Activated CD8-positive, alpha-beta memory T cell treated with anti-CD3 and anti-CD28 coated beads, Interleukin-2, amount 10 ng/mL, durations not matched to agents 7 days and 5 days (primary cell): ENCODE measurements around the gene LCN15. TPM values are rescaled to one million over a fixed set of nuclear protein-coding genes. Genes with fewer than 3 reads are reported as not detected.
"Not testable (repeated sequence)": the region's sequence is repeated elsewhere in the genome, so short reads cannot be mapped to it uniquely, and the experiment has no call there.

Experiments used
- ATAC-seq: fragments of 150-1000 bp; cut with Tn5 transposase; one replicate; pipeline ENCODE4 v1.10.0; 2021; ENCODE audit warnings: moderate library complexity
- CTCF ChIA-PET: fragments of 350-600 bp; sonication (Branson Sonifier 250); formaldehyde crosslinking; loops from one replicate; lab custom pipeline; 2021; ENCODE audit warnings: antibody characterized with exemption; lab: Charles Lee
- DNase-seq: peaks from one replicate; pipeline ENCODE4 v3.0.0-alpha.2; 2020
- H3K27ac Mint-ChIP-seq: one replicate; pipeline ENCODE4 v1.8.0; 2021; ENCODE audit warnings: mild to moderate bottlenecking, mixed read lengths
- H3K27me3 Mint-ChIP-seq: one replicate; pipeline ENCODE4 v1.8.0; 2021; ENCODE audit warnings: mixed read lengths
- H3K36me3 Mint-ChIP-seq: one replicate; pipeline ENCODE4 v1.8.0; 2021; ENCODE audit warnings: mild to moderate bottlenecking, mixed read lengths
- H3K4me1 Mint-ChIP-seq: one replicate; pipeline ENCODE4 v1.8.0; 2021; ENCODE audit warnings: mixed read lengths
- H3K4me3 Mint-ChIP-seq: one replicate; pipeline ENCODE4 v1.8.0; 2021; ENCODE audit warnings: mild to moderate bottlenecking, moderate library complexity, mixed read lengths
- H3K9me3 Mint-ChIP-seq: one replicate; pipeline ENCODE4 v1.8.0; 2022; ENCODE audit warnings: low read depth, mixed read lengths
- total RNA-seq, 2 experiments: library from RNA; stranded (reverse); gene quantifications; one replicate each; pipeline ENCODE4 v1.2.3, GENCODE V29; 2021

The LCN15 gene
- total RNA-seq, 2 experiments from 2014 or later = not detected

GRCh38 chr9:136782452-136782851 is 18.1 kb upstream of the LCN15 start:
- Mint-ChIP-seq H3K27me3 (peaks cover 50% of the 10 kb centered on the region), H3K9me3 (no peaks in the 10 kb centered on the region), H3K4me1 (peaks cover 2% of the 10 kb centered on the region), H3K36me3 (no peaks in the 10 kb centered on the region), H3K27ac (no peak overlapping the region), H3K4me3 (no peak overlapping the region)
- DNase-seq = no peak
- ATAC-seq = no peak
- CTCF ChIA-PET = interaction anchor here (0.6 kb wide), 1 partner anchor 55 kb away, joined by 3 read pairs; no protein-coding TSS in a partner anchor

GRCh38 chr9:136779808-136780207 is 15.5 kb upstream of the LCN15 start:
- CTCF ChIA-PET = interaction anchor here (1.3 kb wide), 2 partner anchors 249 to 255 kb away, joined by 3 to 5 read pairs; no protein-coding TSS in a partner anchor

GRCh38 chr9:136777359-136777758 is 13.0 kb upstream of the LCN15 start:
- peaks cover 41% of the 10 kb centered on the region for H3K27me3 Mint-ChIP-seq
- no peak for ATAC-seq
- H3K36me3 Mint-ChIP-seq = no peaks in the 10 kb centered on the region
- CTCF ChIA-PET = interaction anchor here (1.2 to 3.4 kb wide), 5 partner anchors 10 to 252 kb away, joined by 3 to 19 read pairs (median 4); partner anchors contain the start of gene LCN8
- H3K27ac Mint-ChIP-seq = no peak overlapping the region
- DNase-seq = no peak
- H3K9me3 Mint-ChIP-seq = no peaks in the 10 kb centered on the region
- no peak overlapping the region for H3K4me3 Mint-ChIP-seq
- no peaks in the 10 kb centered on the region for H3K4me1 Mint-ChIP-seq

More at GRCh38 chr9:136779808-136780207, 15.5 kb upstream of the LCN15 start:
- no peaks in the 10 kb centered on the region for H3K36me3 Mint-ChIP-seq
- H3K27me3 Mint-ChIP-seq = peaks cover 46% of the 10 kb centered on the region
- DNase-seq (no peak), ATAC-seq (no peak)
- H3K27ac Mint-ChIP-seq = no peak overlapping the region
- H3K4me1 Mint-ChIP-seq = no peaks in the 10 kb centered on the region
- no peak overlapping the region for H3K4me3 Mint-ChIP-seq
- H3K9me3 Mint-ChIP-seq = no peaks in the 10 kb centered on the region

GRCh38 chr9:136776947-136777346 is 12.6 kb upstream of the LCN15 start:
- no peaks in the 10 kb centered on the region for H3K4me1 Mint-ChIP-seq
- no peak overlapping the region for H3K4me3 Mint-ChIP-seq
- H3K9me3 Mint-ChIP-seq = no peaks in the 10 kb centered on the region
- CTCF ChIA-PET = interaction anchor here (1.2 to 3.4 kb wide), 4 partner anchors 10 to 252 kb away, joined by 3 to 19 read pairs (median 4); partner anchors contain the start of gene LCN8
- H3K36me3 Mint-ChIP-seq = no peaks in the 10 kb centered on the region
- ATAC-seq = no peak
- no peak overlapping the region for H3K27ac Mint-ChIP-seq
- H3K27me3 Mint-ChIP-seq = peaks cover 41% of the 10 kb centered on the region
- DNase-seq = no peak

- Mint-ChIP-seq H3K27me3 (peaks cover 31% of the 10 kb centered on the region), H3K4me3 (no peak overlapping the region), H3K4me1 (no peaks in the 10 kb centered on the region), H3K27ac (no peak overlapping the region), H3K36me3 (no peaks in the 10 kb centered on the region), H3K9me3 (no peaks in the 10 kb centered on the region)
- no peak for ATAC-seq
- CTCF ChIA-PET = interaction anchor here (0.7 kb wide), 1 partner anchor 18 kb away, joined by 3 read pairs; the partner anchor contains the start of gene LCN8
- DNase-seq = no peak
These were observed 10.9 kb upstream of the LCN15 start for GRCh38 chr9:136775191-136775590.

- ATAC-seq (no peak), DNase-seq (no peak)
- no peak overlapping the region for H3K4me3 Mint-ChIP-seq
- H3K4me1 Mint-ChIP-seq = no peaks in the 10 kb centered on the region
- H3K9me3 Mint-ChIP-seq = no peaks in the 10 kb centered on the region
- H3K27me3 Mint-ChIP-seq = peaks cover 25% of the 10 kb centered on the region
- CTCF ChIA-PET = interaction anchor here (0.7 to 1.9 kb wide), 3 partner anchors 14 to 255 kb away, joined by 3 to 4 read pairs (median 3); partner anchors contain the start of gene LCN8
- H3K36me3 Mint-ChIP-seq = no peaks in the 10 kb centered on the region
- H3K27ac Mint-ChIP-seq = no peak overlapping the region
These were observed 10.2 kb upstream of the LCN15 start for GRCh38 chr9:136774416-136775045.

- CTCF ChIA-PET = interaction anchor here (1.3 to 1.9 kb wide), 2 partner anchors 15 to 256 kb away, joined by 3 to 4 read pairs; no protein-coding TSS in a partner anchor
- Mint-ChIP-seq H3K36me3 (no peaks in the 10 kb centered on the region), H3K4me1 (no peaks in the 10 kb centered on the region), H3K4me3 (no peak overlapping the region), H3K9me3 (no peaks in the 10 kb centered on the region), H3K27me3 (peaks cover 16% of the 10 kb centered on the region), H3K27ac (no peak overlapping the region)
- DNase-seq (peak; percentile 61), ATAC-seq (peak; percentile 64)
These were observed 9.2 kb upstream of the LCN15 start for GRCh38 chr9:136773386-136774044.

GRCh38 chr9:136771907-136772415 is 7.6 kb upstream of the LCN15 start:
- peaks cover 2% of the 10 kb centered on the region for H3K4me1 Mint-ChIP-seq

GRCh38 chr9:136769710-136770191 is 5.4 kb upstream of the LCN15 start:
- CTCF ChIA-PET = interaction anchor here (0.7 to 1.6 kb wide), 2 partner anchors 12 to 205 kb away, joined by 3 to 4 read pairs; partner anchors contain the start of gene LCN8
- Mint-ChIP-seq H3K27me3 (peaks cover 13% of the 10 kb centered on the region), H3K4me3 (no peak overlapping the region), H3K27ac (no peak overlapping the region), H3K9me3 (no peaks in the 10 kb centered on the region), H3K4me1 (peaks cover 16% of the 10 kb centered on the region), H3K36me3 (no peaks in the 10 kb centered on the region)
- DNase-seq (peak; percentile 60), ATAC-seq (peak; percentile 77)

More at GRCh38 chr9:136771907-136772415, 7.6 kb upstream of the LCN15 start:
- H3K9me3 Mint-ChIP-seq = no peaks in the 10 kb centered on the region
- CTCF ChIA-PET = interaction anchor here (1.1 to 1.3 kb wide), 2 partner anchors 12 to 263 kb away, joined by 3 to 5 read pairs; no protein-coding TSS in a partner anchor
- no peaks in the 10 kb centered on the region for H3K36me3 Mint-ChIP-seq
- ATAC-seq (no peak), DNase-seq (no peak)
- peaks cover 12% of the 10 kb centered on the region for H3K27me3 Mint-ChIP-seq
- H3K27ac Mint-ChIP-seq = no peak overlapping the region
- H3K4me3 Mint-ChIP-seq = no peak overlapping the region

- H3K9me3 Mint-ChIP-seq, H3K36me3 Mint-ChIP-seq, ATAC-seq, H3K4me3 Mint-ChIP-seq: not testable (repeated sequence)
- DNase-seq = peak; percentile 66
- peak overlapping the region; percentile 31 for H3K27ac Mint-ChIP-seq
- H3K27me3 Mint-ChIP-seq = peaks cover 13% of the 10 kb centered on the region
- H3K4me1 Mint-ChIP-seq = peaks cover 16% of the 10 kb centered on the region
- CTCF ChIA-PET = interaction anchor here (0.7 to 3.6 kb wide), 7 partner anchors 9 to 329 kb away, joined by 3 to 19 read pairs (median 3); partner anchors contain the start of gene LCN8
These were observed 2.2 kb upstream of the LCN15 start for GRCh38 chr9:136766410-136767120.

- CTCF ChIA-PET = interaction anchor here (0.7 to 3.6 kb wide), 7 partner anchors 8 to 330 kb away, joined by 3 to 19 read pairs (median 3); partner anchors contain the start of gene LCN8
- peaks cover 14% of the 10 kb centered on the region for H3K27me3 Mint-ChIP-seq
- ATAC-seq = peak; percentile 38
- H3K4me1 Mint-ChIP-seq = peaks cover 16% of the 10 kb centered on the region
- H3K9me3 Mint-ChIP-seq, DNase-seq, H3K36me3 Mint-ChIP-seq: not testable (repeated sequence)
- H3K27ac Mint-ChIP-seq = peak overlapping the region; percentile 71
- H3K4me3 Mint-ChIP-seq = peak overlapping the region; percentile 35
These were observed 1.6 kb upstream of the LCN15 start for GRCh38 chr9:136765745-136766409.

- peaks cover 16% of the 10 kb centered on the region for H3K4me1 Mint-ChIP-seq
- H3K27ac Mint-ChIP-seq = no peak overlapping the region
- peaks cover 13% of the 10 kb centered on the region for H3K27me3 Mint-ChIP-seq
- H3K36me3 Mint-ChIP-seq = no peaks in the 10 kb centered on the region
- no peak overlapping the region for H3K4me3 Mint-ChIP-seq
- no peaks in the 10 kb centered on the region for H3K9me3 Mint-ChIP-seq
- CTCF ChIA-PET = no interaction called here
- ATAC-seq = no peak
- no peak for DNase-seq
These were observed 723 bp upstream of the LCN15 start for GRCh38 chr9:136765041-136765440.
